LNCaP clone FGC (cell line): ENCODE measurements around the gene ADAM33.

Experiments
- DNase-seq: peaks from one replicate; pipeline ENCODE4 v3.0.0-alpha.2; 2011; ENCODE audit warnings: low read depth
- H3K4me3 ChIP-seq: 2 replicates; pipeline ENCODE4 v1.5.1; 2011; ENCODE audit warnings: mild to moderate bottlenecking, low read depth, low read length, control low read depth
- CTCF ChIP-seq: IDR thresholded peaks from 2 replicates; pipeline ENCODE4 v1.5.1; 2012; ENCODE audit warnings: mild to moderate bottlenecking; ENCODE audit not compliant: control insufficient read depth, insufficient read depth; ENCODE audit errors: extremely low read depth

ADAM33 gene

GRCh38 chr20:3707508-3707899 lies 25.7 kb upstream of the ADAM33 start:
- no peak for TF ChIP-seq CTCF
- H3K4me3 ChIP-seq: no peak overlapping the region
- DNase-seq: no peak

- no peak for TF ChIP-seq CTCF
- DNase-seq: no peak
- H3K4me3 ChIP-seq: no peak overlapping the region
These were observed 25.1 kb upstream of the ADAM33 start for GRCh38 chr20:3706774-3707507.

GRCh38 chr20:3705970-3706739 lies 24.3 kb upstream of the ADAM33 start:
- H3K4me3 ChIP-seq: no peak overlapping the region
- TF ChIP-seq CTCF: no peak

GRCh38 chr20:3705491-3705969 lies 23.7 kb upstream of the ADAM33 start:
- TF ChIP-seq CTCF: no peak
- no peak for DNase-seq
- no peak overlapping the region for H3K4me3 ChIP-seq

More at GRCh38 chr20:3705970-3706739, 24.3 kb upstream of the ADAM33 start:
- DNase-seq: no peak

- DNase-seq: no peak
- no peak for TF ChIP-seq CTCF
- no peak overlapping the region for H3K4me3 ChIP-seq
These were observed 22.3 kb upstream of the ADAM33 start for GRCh38 chr20:3704087-3704486.

GRCh38 chr20:3702611-3703391 lies 21.0 kb upstream of the ADAM33 start:
- no peak for TF ChIP-seq CTCF
- DNase-seq: no peak
- H3K4me3 ChIP-seq: no peak overlapping the region
